IPS-NIHi7 (cell line): ENCODE data around the gene MMP15.

Experiments used
- DNase-seq: peaks from one replicate; pipeline ENCODE4 v3.0.0; 2012; ENCODE audit warnings: mixed read lengths; ENCODE audit errors: extremely low spot score

MMP15 gene

DNA sequence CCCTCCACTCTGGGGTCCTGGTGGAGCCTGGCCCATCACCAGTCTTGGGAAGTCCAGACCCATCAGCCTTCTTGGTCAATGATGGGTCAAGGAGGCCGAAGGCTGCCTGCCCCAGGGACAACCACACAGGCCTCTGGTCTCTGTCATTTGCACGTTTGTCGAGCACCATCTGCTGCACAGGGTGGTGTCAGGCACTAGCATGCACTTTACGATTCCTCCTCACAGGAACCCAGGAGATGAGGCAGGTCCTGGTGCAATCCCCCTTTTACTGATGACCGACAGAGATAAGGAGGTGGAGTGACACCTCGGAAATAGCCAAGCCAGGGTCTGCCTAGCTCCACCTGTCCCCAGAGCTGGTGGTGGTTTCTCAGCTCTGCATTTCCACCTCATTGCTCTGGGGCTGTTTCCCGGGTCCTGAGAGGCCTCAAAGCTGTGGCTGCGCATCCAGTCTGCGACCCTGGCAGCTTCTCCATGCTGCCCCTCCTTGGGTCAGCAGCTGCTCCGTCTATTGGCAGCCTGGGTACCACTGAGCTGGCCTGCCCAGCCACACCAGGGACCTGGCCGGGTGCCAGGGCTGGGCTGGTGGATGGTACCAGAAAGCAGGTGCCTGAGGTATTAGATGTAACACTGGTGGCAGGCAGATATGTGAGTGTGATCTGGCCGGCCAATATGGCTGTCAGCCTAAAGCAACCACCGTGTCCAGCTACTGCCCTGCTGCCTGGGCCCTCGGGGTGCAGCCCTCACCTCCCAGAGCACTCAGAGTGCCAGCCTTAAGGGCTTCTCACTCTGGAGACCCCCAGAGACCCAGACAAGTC lies 10.0 kb downstream of the MMP15 start:
- DNase-seq = no peak

GRCh38 chr16:58036943-58037342 lies 11.4 kb downstream of the MMP15 start:
- DNase-seq = no peak

GRCh38 chr16:58037365-58038057 lies 12.0 kb downstream of the MMP15 start:
- DNase-seq = no peak

DNA sequence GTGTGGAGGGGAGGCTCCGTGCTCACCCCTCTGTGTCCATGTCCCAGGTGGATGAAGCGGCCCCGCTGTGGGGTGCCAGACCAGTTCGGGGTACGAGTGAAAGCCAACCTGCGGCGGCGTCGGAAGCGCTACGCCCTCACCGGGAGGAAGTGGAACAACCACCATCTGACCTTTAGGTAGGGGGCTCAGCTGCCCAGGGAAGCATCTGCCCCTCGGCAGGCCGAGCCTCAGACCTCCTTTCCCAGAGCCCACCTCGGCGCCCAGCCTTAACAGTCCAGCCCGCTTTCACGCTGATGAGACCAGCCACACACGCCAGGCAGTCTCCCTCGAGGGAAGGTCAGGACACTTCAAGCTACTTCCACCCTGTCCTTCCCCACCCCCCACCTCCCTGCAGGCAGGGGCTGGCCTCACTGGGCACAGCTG lies 12.7 kb downstream of the MMP15 start:
- DNase-seq = no peak

- no peak for DNase-seq
Observed at GRCh38 chr16:58039829-58040495, 14.4 kb downstream of the MMP15 start.

- no peak for DNase-seq
Observed at GRCh38 chr16:58040496-58040846, 14.9 kb downstream of the MMP15 start.

GRCh38 chr16:58040945-58041627 lies 15.5 kb downstream of the MMP15 start:
- DNase-seq = no peak

DNA sequence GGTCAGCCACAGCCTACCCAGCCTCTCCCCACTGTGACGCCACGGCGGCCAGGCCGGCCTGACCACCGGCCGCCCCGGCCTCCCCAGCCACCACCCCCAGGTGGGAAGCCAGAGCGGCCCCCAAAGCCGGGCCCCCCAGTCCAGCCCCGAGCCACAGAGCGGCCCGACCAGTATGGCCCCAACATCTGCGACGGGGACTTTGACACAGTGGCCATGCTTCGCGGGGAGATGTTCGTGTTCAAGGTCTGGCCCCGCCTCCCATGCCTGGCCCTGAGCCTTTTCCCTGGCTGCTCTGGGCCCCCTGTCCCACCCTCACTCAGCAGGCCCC lies 16.0 kb downstream of the MMP15 start:
- DNase-seq = no peak

GRCh38 chr16:58042001-58042885 lies 16.7 kb downstream of the MMP15 start:
- no peak for DNase-seq

DNA sequence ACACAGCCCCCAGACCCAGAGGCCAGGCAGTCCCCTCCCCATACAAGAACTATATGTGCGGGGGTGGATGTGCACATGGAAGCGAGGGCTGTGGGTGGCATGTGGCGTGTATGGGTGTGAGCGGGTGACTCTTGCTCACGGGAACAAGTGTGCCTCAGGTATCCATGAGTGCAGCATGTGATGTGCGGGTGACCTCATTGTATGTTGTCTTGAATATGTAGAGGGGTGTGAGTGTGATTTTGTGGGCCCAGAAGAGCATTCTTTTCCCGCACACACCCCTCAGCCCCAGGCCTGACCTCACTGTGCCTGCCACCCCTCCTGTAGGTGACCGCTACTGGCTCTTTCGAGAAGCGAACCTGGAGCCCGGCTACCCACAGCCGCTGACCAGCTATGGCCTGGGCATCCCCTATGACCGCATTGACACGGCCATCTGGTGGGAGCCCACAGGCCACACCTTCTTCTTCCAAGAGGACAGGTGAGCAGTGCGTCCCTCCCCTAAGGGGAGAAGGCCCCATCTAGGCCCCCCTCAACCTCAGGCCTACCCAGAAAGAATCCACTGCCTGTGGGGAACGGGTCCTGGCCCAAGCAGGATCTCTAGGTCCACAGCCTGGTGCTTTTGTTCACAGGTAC lies 17.4 kb downstream of the MMP15 start:
- no peak for DNase-seq

- DNase-seq = no peak
Observed at GRCh38 chr16:58043571-58044155, 18.1 kb downstream of the MMP15 start.

- no peak for DNase-seq
Observed at GRCh38 chr16:58044266-58045019, 18.9 kb downstream of the MMP15 start.

DNA sequence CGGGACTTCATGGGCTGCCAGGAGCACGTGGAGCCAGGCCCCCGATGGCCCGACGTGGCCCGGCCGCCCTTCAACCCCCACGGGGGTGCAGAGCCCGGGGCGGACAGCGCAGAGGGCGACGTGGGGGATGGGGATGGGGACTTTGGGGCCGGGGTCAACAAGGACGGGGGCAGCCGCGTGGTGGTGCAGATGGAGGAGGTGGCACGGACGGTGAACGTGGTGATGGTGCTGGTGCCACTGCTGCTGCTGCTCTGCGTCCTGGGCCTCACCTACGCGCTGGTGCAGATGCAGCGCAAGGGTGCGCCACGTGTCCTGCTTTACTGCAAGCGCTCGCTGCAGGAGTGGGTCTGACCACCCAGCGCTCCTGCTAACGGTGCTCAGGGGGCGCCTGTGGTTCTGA lies 19.5 kb downstream of the MMP15 start:
- no peak for DNase-seq

GRCh38 chr16:58046054-58046881 lies 20.7 kb downstream of the MMP15 start:
- no peak for DNase-seq

DNA sequence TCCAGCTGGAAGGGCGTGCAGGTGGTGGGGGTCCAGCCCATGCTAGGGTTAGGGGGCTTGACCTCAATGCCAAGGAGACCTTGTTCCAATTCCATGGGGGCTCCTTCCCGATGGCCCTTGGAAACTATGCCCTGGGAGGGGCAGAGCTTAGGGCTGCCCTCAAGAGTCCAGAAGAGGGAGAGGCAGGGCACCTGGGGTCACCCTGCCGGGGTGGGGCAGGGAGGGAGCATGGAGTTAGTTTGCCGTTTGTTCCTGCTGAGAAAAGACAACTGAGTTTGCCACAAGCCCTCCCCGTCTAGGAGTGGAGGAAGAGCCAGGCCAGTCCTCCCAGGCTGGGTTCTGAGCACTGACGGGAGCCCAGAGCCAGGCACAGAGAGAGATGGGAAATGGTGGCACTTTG lies 21.4 kb downstream of the MMP15 start:
- no peak for DNase-seq

DNA sequence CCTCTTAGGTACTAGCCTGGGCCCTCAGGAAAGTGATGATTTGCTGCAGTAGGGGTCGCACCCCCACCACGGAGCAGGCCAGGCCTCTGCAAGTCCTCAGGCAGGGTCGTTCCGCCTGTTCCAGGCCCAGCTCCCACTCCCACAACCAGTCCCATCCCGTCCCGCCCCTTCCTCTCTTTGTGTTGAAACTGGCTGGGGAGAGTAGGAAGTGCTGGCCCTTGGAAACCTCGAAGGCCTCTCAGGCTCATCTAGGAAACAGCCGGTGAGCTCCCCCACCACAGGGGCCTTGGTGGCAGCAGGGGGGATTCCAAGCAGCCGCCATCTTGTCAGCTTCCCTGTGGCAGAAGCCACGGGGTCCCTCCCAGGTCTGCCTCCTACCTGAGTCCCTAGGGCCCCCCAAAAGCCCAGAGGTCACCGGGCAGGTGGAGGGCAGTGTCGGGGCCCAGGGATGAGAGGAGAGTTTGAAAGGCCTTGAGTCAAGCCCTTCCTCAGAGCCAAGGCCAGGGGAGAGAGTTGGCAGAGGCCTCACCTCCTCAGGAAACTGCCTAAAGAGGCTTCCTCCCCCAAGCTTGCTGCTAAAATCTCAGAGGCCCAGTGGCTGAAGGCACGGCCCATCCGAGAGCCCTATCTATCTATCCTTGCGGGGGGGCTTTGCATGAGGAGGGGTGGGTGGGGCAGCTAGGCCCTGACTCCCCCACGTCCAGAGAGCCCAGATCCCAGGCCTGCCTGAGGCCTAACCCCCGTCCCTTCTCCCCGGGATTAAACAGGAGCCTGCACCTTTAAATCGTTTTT lies 22.2 kb downstream of the MMP15 start:
- DNase-seq = peak; percentile 58

DNA sequence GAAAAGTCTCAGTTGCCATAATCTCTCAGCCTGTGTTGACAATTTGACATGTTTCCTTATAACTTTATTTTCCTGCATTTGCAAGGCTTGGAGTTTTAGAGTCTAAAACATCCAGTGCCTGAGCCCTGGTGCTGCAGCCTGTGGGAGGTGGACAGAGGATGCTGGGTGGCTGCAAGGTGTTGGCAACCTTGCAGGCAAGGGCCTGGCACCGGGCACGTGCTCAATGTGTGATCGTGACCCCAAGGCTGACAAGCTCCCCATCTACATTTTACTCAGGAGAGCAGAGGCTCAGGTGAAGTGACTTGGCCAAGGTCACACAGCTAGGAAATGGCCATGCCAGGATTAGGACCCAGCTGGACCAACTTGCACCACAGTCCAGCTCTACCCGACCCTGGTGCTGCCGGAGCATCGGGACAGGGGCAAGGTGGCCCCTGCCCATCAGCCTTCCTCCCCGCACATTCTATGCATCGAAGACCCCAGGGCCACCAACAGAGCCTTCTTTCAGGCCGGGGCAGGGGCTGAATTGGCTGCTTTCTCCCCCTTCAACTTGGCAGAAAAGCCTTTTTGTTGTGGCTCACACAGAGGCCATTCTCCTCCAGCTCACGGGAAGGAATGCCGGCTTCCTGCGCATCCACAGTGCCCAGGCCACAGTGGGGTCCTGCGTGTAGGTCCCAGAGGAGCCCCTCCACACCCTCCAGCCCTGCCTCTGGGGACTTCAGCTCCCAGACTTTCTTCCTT lies 23.1 kb downstream of the MMP15 start:
- DNase-seq = no peak
